ENCODE measurements around the gene STOX2. TPM values are rescaled to one million over a fixed set of nuclear protein-coding genes. Genes with fewer than 3 reads are reported as not detected.

Gene STOX2
- total and polyA plus RNA-seq, 8 donors = 0.29 to 55.8 (median 3.9) TPM

GRCh38 chr4:183962419-183962818 is 57.3 kb downstream of the STOX2 start:
- no peak for DNase-seq

GRCh38 chr4:183966371-183966770 is 61.3 kb downstream of the STOX2 start:
- no peak for DNase-seq
- no peaks in the 10 kb centered on the region for H3K36me3 ChIP-seq
- 85 to 94% (median 87%) methylated on average over 8 of the region's 8 CpGs for WGBS, 5 donors
- H3K4me1 ChIP-seq = peaks cover 0 to 10% (median under 1%) of the 10 kb centered on the region in 4 donors
- H3K9me3 ChIP-seq = no peaks in the 10 kb centered on the region
- no peak overlapping the region for H3K4me3 ChIP-seq
- H3K27me3 ChIP-seq = no peaks in the 10 kb centered on the region
- no peak overlapping the region for H3K27ac ChIP-seq
- TF ChIP-seq EP300 (IDR thresholded peaks at IDR 0.05) (no peak), POLR2A (IDR thresholded peaks at IDR 0.05) (no peak), CTCF (IDR thresholded peaks at IDR 0.05) (no peak), POLR2AphosphoS5 (IDR thresholded peaks at IDR 0.05) (no peak)
- intact Hi-C loops (cut with DNase I; ENCODE audit: low total_unique reads) = no loop called here

More at GRCh38 chr4:183962419-183962818, 57.3 kb downstream of the STOX2 start:
- Histone ChIP-seq H3K36me3 (no peaks in the 10 kb centered on the region), H3K9me3 (no peaks in the 10 kb centered on the region), H3K27me3 (no peaks in the 10 kb centered on the region), H3K4me1 (peaks cover 0 to 27% (median 14%) of the 10 kb centered on the region in 4 donors), H3K4me3 (no peak overlapping the region), H3K27ac (no peak overlapping the region)
- intact Hi-C loops (cut with DNase I; ENCODE audit: low total_unique reads) = no loop called here
- TF ChIP-seq POLR2AphosphoS5 (IDR thresholded peaks at IDR 0.05) = no peak
- TF ChIP-seq CTCF (IDR thresholded peaks at IDR 0.05) = no peak
- no peak for TF ChIP-seq EP300 (IDR thresholded peaks at IDR 0.05)
- no peak for TF ChIP-seq POLR2A (IDR thresholded peaks at IDR 0.05)
- 78 to 92% (median 88%) methylated on average over 2 of the region's 2 CpGs for WGBS, 5 donors

GRCh38 chr4:183967266-183967665 is 62.2 kb downstream of the STOX2 start:
- no peaks in the 10 kb centered on the region for H3K36me3 ChIP-seq
- H3K9me3 ChIP-seq = no peaks in the 10 kb centered on the region
- H3K27ac ChIP-seq = no peak overlapping the region
- intact Hi-C loops (cut with DNase I; ENCODE audit: low total_unique reads) = no loop called here
- H3K4me3 ChIP-seq = no peak overlapping the region
- DNase-seq = no peak
- H3K4me1 ChIP-seq = peaks cover 0 to 10% (median 0%) of the 10 kb centered on the region in 4 donors
- TF ChIP-seq CTCF (IDR thresholded peaks at IDR 0.05) (no peak), EP300 (IDR thresholded peaks at IDR 0.05) (no peak), POLR2A (IDR thresholded peaks at IDR 0.05) (no peak), POLR2AphosphoS5 (IDR thresholded peaks at IDR 0.05) (no peak)
- no peaks in the 10 kb centered on the region for H3K27me3 ChIP-seq
- WGBS, 5 donors = 93 to 96% (median 93%) methylated on average over 11 of the region's 11 CpGs

GRCh38 chr4:183968502-183968901 is 63.4 kb downstream of the STOX2 start:
- DNase-seq = no peak
- 46 to 65% (median 55%) methylated on average over 6 of the region's 6 CpGs for WGBS, 5 donors
- Histone ChIP-seq H3K27me3 (no peaks in the 10 kb centered on the region), H3K27ac (no peak overlapping the region), H3K9me3 (no peaks in the 10 kb centered on the region), H3K4me1 (peaks cover 0 to 10% (median 0%) of the 10 kb centered on the region in 4 donors), H3K36me3 (no peaks in the 10 kb centered on the region), H3K4me3 (no peak overlapping the region)
- TF ChIP-seq EP300 (IDR thresholded peaks at IDR 0.05) (no peak), POLR2AphosphoS5 (IDR thresholded peaks at IDR 0.05) (no peak)
- intact Hi-C loops (cut with DNase I; ENCODE audit: low total_unique reads) = no loop called here

- Histone ChIP-seq H3K27ac (no peak overlapping the region), H3K4me3 (no peak overlapping the region), H3K4me1 (peaks cover 0 to 10% (median 0%) of the 10 kb centered on the region in 4 donors), H3K9me3 (no peaks in the 10 kb centered on the region), H3K27me3 (no peaks in the 10 kb centered on the region), H3K36me3 (no peaks in the 10 kb centered on the region)
- WGBS, 5 donors = 75 to 83% (median 80%) methylated on average over 5 of the region's 5 CpGs
- TF ChIP-seq POLR2A (IDR thresholded peaks at IDR 0.05) = no peak
- intact Hi-C loops (cut with DNase I; ENCODE audit: low total_unique reads) = no loop called here
- DNase-seq = no peak
Measured at GRCh38 chr4:183968931-183969330, 63.8 kb downstream of the STOX2 start.
